ENCODE results near the gene NTN1. TPM values are rescaled to one million over a fixed set of nuclear protein-coding genes. Genes with fewer than 3 reads are reported as not detected.

The NTN1 gene
- total and polyA plus RNA-seq, 2 of the 4 experiments (the other 2 are of a cell fraction), result under 0.01 to 0.07 TPM

- TF ChIP-seq CTCF (conservative IDR thresholded peaks at IDR 0.05; ENCODE audit: low read depth, low read length), result no peak
Measured at GRCh38 chr17:9226130-9226793, 205.0 kb downstream of the NTN1 start (continued).

- Histone ChIP-seq H3K4me3 (ENCODE audit: insufficient read depth, low read depth, low read length) (no peak overlapping the region), H3K9me3 (ENCODE audit: control insufficient read depth, insufficient read depth, low read length) (no peaks in the 10 kb centered on the region), H3K14ac (replicated peaks; ENCODE audit: low read depth, low read length) (no peak overlapping the region), H3K79me1 (ENCODE audit: low read depth in 1 of 2, low read length in 2 of 2) (no peaks in the 10 kb centered on the region), H2BK5ac (ENCODE audit: low read depth, low read length, poor library complexity, severe bottlenecking) (peak overlapping the region; percentile 42), H3K56ac (ENCODE audit: extremely low read depth, insufficient read depth, low read length) (no peak overlapping the region), H3K36me3 (ENCODE audit: control insufficient read depth, insufficient read depth, low read length) (no peaks in the 10 kb centered on the region), H4K20me1 (ENCODE audit: insufficient read depth, low read length) (no peaks in the 10 kb centered on the region), H2AK9ac (replicated peaks; ENCODE audit: low read depth, low read length, poor library complexity) (no peak overlapping the region), H4K8ac (ENCODE audit: low read depth in 2 of 2, low read length in 2 of 2) (no peak overlapping the region), H3K18ac (ENCODE audit: low read depth, low read length) (no peak overlapping the region), H3K9me1 (ENCODE audit: insufficient read depth, low read length) (no peaks in the 10 kb centered on the region), H2BK120ac (ENCODE audit: low read depth, low read length) (no peak overlapping the region), H2BK20ac (ENCODE audit: low read depth, low read length) (no peak overlapping the region), H3K4me2 (ENCODE audit: low read depth, low read length) (no peak overlapping the region), H4K5ac (ENCODE audit: low read depth, low read length) (no peak overlapping the region), H3K27me3 (ENCODE audit: control insufficient read depth, insufficient read depth, low read length) (no peaks in the 10 kb centered on the region), H2BK15ac (ENCODE audit: low read depth, low read length) (no peak overlapping the region), H3K4ac (ENCODE audit: low read depth, low read length) (no peak overlapping the region), H2AK5ac (ENCODE audit: low read depth, low read length) (no peak overlapping the region), H3K23ac (ENCODE audit: low read depth, low read length) (no peak overlapping the region), H3K4me1 (ENCODE audit: control insufficient read depth, insufficient read depth, low read length) (peaks cover 8% of the 10 kb centered on the region; the same call in 1 of the 2 replicates), H3K9ac (ENCODE audit: low read depth, low read length) (no peak overlapping the region), H3K27ac (ENCODE audit: insufficient read depth, low read length) (no peak overlapping the region), H2AFZ (replicated peaks; ENCODE audit: low read length, poor library complexity) (no peak overlapping the region), H4K91ac (ENCODE audit: insufficient read depth, low read depth, low read length) (no peak overlapping the region)
- DNase-seq (no peak), ATAC-seq (ENCODE audit: low read depth) (no peak)
- CTCF ChIA-PET, result no interaction called here
- BruUV-seq (replicated peaks), result no TSS peak
- intact Hi-C loops (cut with micrococcal nuclease) (no loop called here), dilution Hi-C loops (cut with HindIII; ENCODE audit: low sequenced_read_pairs, unreplicated experiment) (no loop called here), in situ Hi-C loops (cut with MboI; ENCODE audit: low sequenced_read_pairs) (no loop called here)
- WGBS, 2 experiments (ENCODE audit: extremely low coverage in 2 of 2, insufficient read length in 1 of 2), result 52% methylated on average over 7 of the region's 14 CpGs; no CpG with 5 or more reads in 1 of the 2 experiments
- POLR2A ChIA-PET (ENCODE audit: unreplicated experiment), result no interaction called here
- TF ChIP-seq SMC3 (IDR thresholded peaks at IDR 0.05; ENCODE audit: low read depth, low read length), result no peak
- no peak for TF ChIP-seq RCOR1 (IDR thresholded peaks at IDR 0.05; ENCODE audit: insufficient replicate concordance, low read length)
- TF ChIP-seq POLR2A (IDR thresholded peaks at IDR 0.05; ENCODE audit: low read depth, low read length), result no peak
- no peak for TF ChIP-seq ELK1 (IDR thresholded peaks at IDR 0.05; ENCODE audit: borderline replicate concordance, low read depth, low read length)
- TF ChIP-seq CTCF (conservative IDR thresholded peaks at IDR 0.05; ENCODE audit: low read depth, low read length), result no peak
- TF ChIP-seq MAFK (IDR thresholded peaks at IDR 0.05; ENCODE audit: low read depth, low read length), result no peak
- TF ChIP-seq BHLHE40 (IDR thresholded peaks at IDR 0.05; ENCODE audit: low read depth, low read length), result no peak
- TF ChIP-seq NFE2L2 (IDR thresholded peaks at IDR 0.05; ENCODE audit: low read depth, low read length), result no peak
Measured at GRCh38 chr17:9226794-9227135, 205.5 kb downstream of the NTN1 start.
